ENCODE data around the gene JUNB.
"Not testable (repeated sequence)": the region's sequence is repeated elsewhere in the genome, so short reads cannot be mapped to it uniquely, and the experiment has no call there.

JUNB gene

GRCh38 chr19:12815088-12815487 lies 23.8 kb downstream of the JUNB start:
- DNase-seq, result no peak

DNA sequence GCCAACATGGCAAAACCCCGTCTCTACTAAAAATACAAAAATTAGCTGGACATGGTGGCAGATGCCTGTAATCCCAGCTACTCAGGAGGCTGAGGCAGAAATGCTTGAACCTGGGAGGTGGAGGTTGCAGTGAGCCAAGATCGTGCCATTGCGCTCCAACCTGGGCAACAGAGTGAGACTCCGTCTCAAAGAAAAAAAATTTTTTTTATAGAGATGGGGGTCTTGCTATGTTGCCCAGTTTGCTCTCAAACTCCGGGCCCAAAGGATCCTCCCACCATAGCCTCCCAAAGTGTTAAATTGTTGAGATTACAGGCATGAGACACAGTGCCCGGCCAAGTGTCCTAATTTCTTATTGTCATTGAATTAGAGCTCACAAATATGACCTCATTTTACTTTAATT lies 25.9 kb downstream of the JUNB start:
- not testable (repeated sequence) for DNase-seq

GRCh38 chr19:12817810-12818209 lies 26.5 kb downstream of the JUNB start:
- DNase-seq, result not testable (repeated sequence)

- DNase-seq, result no peak
These were observed 30.5 kb downstream of the JUNB start for GRCh38 chr19:12821761-12822160.

DNA sequence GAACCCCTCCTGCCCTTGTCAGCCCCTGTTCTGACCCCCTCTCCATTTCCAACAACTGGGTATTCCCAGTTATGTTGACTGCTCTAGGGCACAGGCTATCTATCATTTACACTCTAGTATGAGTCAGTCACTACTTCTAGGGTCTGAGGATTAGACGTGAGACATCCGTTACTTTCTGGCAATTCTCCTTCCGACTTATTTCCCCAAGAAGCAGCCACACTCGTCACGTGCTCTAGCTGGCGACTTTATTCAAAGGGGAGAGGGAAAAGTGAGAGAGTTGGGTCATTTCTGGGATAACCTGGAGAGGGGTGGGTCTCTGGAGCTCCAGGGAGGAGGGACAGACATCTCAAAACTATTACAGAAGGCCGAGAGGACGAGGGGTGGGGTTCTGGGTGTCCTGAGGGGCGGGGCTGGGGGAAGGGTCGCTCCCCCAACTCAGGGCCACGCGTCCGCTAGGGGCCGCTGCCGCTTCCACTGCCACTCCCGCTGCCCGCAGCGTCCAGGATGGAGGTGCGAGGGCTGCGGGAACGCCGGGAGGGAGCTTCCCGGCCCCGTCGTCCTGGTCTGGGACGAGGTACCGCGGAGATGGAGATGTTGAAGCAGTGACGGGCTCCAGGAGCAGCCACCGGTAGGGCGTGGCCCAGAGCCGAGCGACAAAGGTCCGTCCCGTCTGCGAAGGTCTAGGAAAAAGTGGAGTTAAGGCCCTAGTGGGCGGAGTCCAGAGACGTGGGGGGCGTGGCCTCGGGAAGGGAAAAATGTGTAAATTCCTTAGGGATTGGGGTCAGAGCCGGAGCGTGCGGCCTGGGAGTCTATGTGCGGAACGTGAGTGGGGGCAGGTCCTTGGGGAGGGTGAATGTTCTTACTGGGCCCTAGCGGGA lies 34.2 kb downstream of the JUNB start:
- DNase-seq, result no peak

DNA sequence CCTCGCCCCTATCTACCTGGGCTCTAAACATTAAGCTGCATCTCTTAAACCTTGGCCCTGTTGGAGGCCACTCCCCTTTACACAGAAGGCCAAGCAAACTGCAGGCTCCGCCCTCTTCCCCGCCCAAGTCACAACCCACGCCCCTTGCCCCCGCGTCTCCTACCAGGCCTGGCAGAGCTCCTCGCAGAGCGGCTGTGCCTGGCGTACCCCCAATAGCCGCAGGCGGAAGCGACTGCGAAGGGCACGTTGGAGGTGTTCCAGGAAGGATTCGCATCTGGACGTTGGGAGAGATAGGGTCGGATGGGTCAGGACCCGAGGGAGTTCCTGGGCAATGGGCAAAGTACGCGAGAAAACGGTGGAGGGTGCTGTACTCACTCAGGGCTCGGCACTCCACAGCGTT lies 37.2 kb downstream of the JUNB start:
- DNase-seq, result no peak

- DNase-seq, result no peak
These were observed 42.1 kb downstream of the JUNB start for GRCh38 chr19:12833418-12833737.

GRCh38 chr19:12833738-12834565 lies 42.7 kb downstream of the JUNB start:
- no peak for DNase-seq

DNA sequence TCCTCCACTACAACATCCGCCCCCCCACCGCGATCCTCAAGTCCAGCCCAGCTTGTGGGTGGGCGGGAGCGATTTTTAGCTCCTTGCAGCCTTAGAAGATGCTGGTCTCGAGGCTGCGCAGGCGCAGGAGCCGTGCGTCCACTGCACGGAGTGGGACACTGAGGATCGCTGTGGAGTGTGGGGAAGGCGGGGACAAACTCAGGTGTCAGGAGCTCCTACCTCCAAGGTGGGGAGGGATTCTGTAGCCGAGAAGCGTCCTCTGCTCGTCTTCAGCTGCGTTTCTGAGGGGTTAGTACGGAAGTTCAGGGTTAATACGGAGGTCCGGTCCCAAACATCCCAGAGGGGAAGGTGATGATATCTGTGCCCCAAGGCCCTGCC lies 43.3 kb downstream of the JUNB start, which contains the start of gene RTBDN:
Gene RTBDN, minus strand, starts transcription at position 14 of the 378 bp plus-strand sequence. CDS start 4,600 bp downstream, outside the sequence.
- DNase-seq, result no peak

GRCh38 chr19:12834976-12835757 lies 43.9 kb downstream of the JUNB start:
- no peak for DNase-seq

- DNase-seq, result no peak
These were observed 45.2 kb downstream of the JUNB start for GRCh38 chr19:12836529-12836863.

DNA sequence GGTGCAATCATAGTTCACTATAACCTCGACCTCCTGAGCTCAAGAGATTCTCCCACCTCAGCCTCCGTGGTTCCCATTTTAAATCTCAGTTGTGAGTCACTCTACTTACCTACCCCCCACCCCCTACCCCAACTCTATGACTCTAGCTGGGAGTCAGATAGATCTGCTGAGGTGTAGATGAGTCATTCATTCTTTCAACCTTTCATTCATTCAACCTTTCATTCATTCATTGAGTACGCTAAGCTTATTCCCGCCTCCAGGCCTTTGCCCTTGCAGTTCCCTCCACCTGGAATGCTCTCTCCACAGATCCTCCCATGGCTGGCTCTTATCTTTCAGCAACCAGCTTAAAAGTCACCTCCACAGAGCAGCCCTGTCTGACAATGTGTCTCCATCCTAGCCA lies 45.9 kb downstream of the JUNB start:
- DNase-seq, result no peak

DNA sequence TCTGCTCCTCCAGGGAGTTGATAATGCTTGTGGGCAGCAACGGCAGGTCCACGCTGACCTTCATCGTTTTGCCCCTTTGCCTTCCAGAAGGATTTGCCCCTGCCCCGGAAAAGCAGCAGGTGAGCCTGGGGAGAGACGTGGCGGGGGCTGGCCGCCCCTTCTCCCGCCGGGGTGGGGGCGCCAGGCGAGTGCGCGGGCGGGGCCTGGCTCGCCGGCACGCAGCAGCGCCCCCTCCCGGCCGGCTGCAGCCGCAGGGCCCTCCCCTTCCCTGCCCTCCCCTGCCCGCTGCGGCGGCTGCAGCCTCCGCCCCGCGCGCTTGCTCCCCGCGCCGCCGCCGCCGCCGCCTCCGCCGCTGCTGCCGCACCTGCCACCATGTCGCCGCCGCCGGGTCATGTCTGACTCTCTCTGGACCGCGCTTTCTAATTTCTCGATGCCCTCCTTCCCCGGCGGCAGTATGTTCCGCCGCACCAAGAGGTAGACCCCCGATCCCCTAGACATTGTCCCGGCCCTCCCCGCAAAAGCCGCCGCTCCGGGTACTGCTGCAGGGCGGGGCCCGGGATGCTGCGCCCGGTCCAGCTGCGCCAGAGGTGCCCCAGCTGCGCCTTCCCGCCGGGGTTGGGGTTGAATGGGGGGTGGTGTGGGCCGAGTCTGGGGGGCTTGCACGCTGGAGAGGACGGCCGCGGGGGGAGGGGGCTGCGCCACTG lies 47.0 kb downstream of the JUNB start, which contains the start of gene MAST1:
Gene MAST1, plus strand, starts transcription at position 334 of the 704 bp plus-strand sequence. Its CDS starts 58 bp downstream, at position 392.
- DNase-seq, result no peak

GRCh38 chr19:12838886-12839756 lies 47.8 kb downstream of the JUNB start:
- DNase-seq, result no peak

- peak; percentile 52 for DNase-seq
These were observed 49.1 kb downstream of the JUNB start for GRCh38 chr19:12840091-12841079.

- no peak for DNase-seq
These were observed 49.8 kb downstream of the JUNB start for GRCh38 chr19:12841094-12841493.

- DNase-seq, result no peak
These were observed 51.2 kb downstream of the JUNB start for GRCh38 chr19:12842511-12842910.
